Astrocyte of the cerebellum (primary cell): ENCODE data around the gene ALDH5A1.

Source experiments
- DNase-seq: peaks from one replicate; pipeline ENCODE4 v3.0.0-alpha.2; 2011; ENCODE audit warnings: low read depth
- H3K4me3 ChIP-seq: 2 replicates; pipeline ENCODE4 v1.5.1; 2011; ENCODE audit warnings: mild to moderate bottlenecking, low read depth, low read length, moderate library complexity
- CTCF ChIP-seq: IDR thresholded peaks from 2 replicates; pipeline ENCODE4 v1.5.1; 2012; ENCODE audit warnings: low read length, low read depth, moderate library complexity, mild to moderate bottlenecking; ENCODE audit errors: missing control alignments
- in situ Hi-C: cut with HindIII; loops from 2 replicates; pipeline ENCODE4 v1.10.0; 2017; ENCODE audit warnings: low sequenced_read_pairs

ALDH5A1 gene

GRCh38 chr6:24540197-24540596 lies 45.4 kb downstream of the ALDH5A1 start:
- H3K4me3 ChIP-seq, result no peak overlapping the region
- no peak for DNase-seq
- in situ Hi-C loops, result no loop called here
- TF ChIP-seq CTCF, result no peak

GRCh38 chr6:24543683-24544082 lies 48.9 kb downstream of the ALDH5A1 start:
- in situ Hi-C loops, result no loop called here
- no peak for TF ChIP-seq CTCF
- no peak for DNase-seq
- no peak overlapping the region for H3K4me3 ChIP-seq

- in situ Hi-C loops, result no loop called here
- no peak overlapping the region for H3K4me3 ChIP-seq
- DNase-seq, result no peak
- TF ChIP-seq CTCF, result no peak
Measured at GRCh38 chr6:24545183-24545582, 50.4 kb downstream of the ALDH5A1 start.

GRCh38 chr6:24545691-24546090 lies 50.9 kb downstream of the ALDH5A1 start:
- no peak for DNase-seq
- TF ChIP-seq CTCF, result no peak
- H3K4me3 ChIP-seq, result no peak overlapping the region
- in situ Hi-C loops, result no loop called here

GRCh38 chr6:24546439-24546838 lies 51.7 kb downstream of the ALDH5A1 start:
- no peak for TF ChIP-seq CTCF
- no peak for DNase-seq
- H3K4me3 ChIP-seq, result no peak overlapping the region
- in situ Hi-C loops, result no loop called here

- TF ChIP-seq CTCF, result no peak
- in situ Hi-C loops, result no loop called here
- DNase-seq, result no peak
- no peak overlapping the region for H3K4me3 ChIP-seq
Measured at GRCh38 chr6:24547243-24547642, 52.5 kb downstream of the ALDH5A1 start.

GRCh38 chr6:24549158-24549557 lies 54.4 kb downstream of the ALDH5A1 start:
- DNase-seq, result no peak
- in situ Hi-C loops, result no loop called here
- H3K4me3 ChIP-seq, result no peak overlapping the region
- no peak for TF ChIP-seq CTCF
